Thoracic aorta (tissue), 2 donors: ENCODE results near the gene ENG. TPM values are rescaled to one million over a fixed set of nuclear protein-coding genes. Genes with fewer than 3 reads are reported as not detected.
A peak's percentile ranks its signal among the peaks of the same experiment; 100 is the strongest.

Experiments
- ATAC-seq: fragments of 150-250 bp; one replicate; pipeline ENCODE4 v1.8.0; 2017; ENCODE audit warnings: low read depth; ENCODE audit not compliant: insufficient number of reproducible peaks, low FRiP score
- DNase-seq: peaks from one replicate; pipeline ENCODE4 v3.0.0-alpha.2; 2020; ENCODE audit warnings: low spot score
- H3K27ac ChIP-seq, 2 donors: fragments of 200-600 bp; sonication (generic); 1 replicate in 1 of 2; 2 replicates in 1 of 2; pipeline ENCODE4 v1.5.1; 2016; ENCODE audit warnings: mild to moderate bottlenecking in 2 of 2, moderate library complexity in 2 of 2
- H3K27me3 ChIP-seq: fragments of 200-600 bp; sonication (generic); replicated peaks from 2 replicates; pipeline ENCODE4 v1.6.0; 2016; ENCODE audit warnings: mild to moderate bottlenecking; ENCODE audit not compliant: insufficient read depth
- H3K36me3 ChIP-seq: fragments of 200-600 bp; sonication (generic); one replicate; pipeline ENCODE4 v1.5.1; 2016
- H3K4me1 ChIP-seq, 2 donors: fragments of 200-600 bp; sonication (generic); 1 replicate in 1 of 2; 2 replicates in 1 of 2; pipeline versions ENCODE4 v1.5.1 to v1.6.0; 2016; ENCODE audit warnings: low read depth in 2 of 2, mild to moderate bottlenecking in 1 of 2; ENCODE audit not compliant: control insufficient read depth in 1 of 2
- H3K4me3 ChIP-seq: fragments of 200-600 bp; sonication (generic); 2 replicates; pipeline ENCODE4 v1.5.1; 2016; ENCODE audit warnings: mild to moderate bottlenecking
- H3K9me3 ChIP-seq: fragments of 200-600 bp; sonication (generic); 2 replicates; pipeline ENCODE4 v1.5.1; 2016
- total RNA-seq, 2 donors: library from RNA; depleted of rRNA; stranded (reverse); fragments of >200 nt; gene quantifications; one replicate each; pipeline versions ENCODE4 v1.1.0 to v1.2.3, GENCODE V29; 2016
- TF ChIP-seq, protein P1 (sequence below): fragments of 200-600 bp; sonication (generic); IDR thresholded peaks from one replicate; pipeline ENCODE4 v1.5.1; 2019; ENCODE audit warnings: antibody characterized with exemption

ENG gene
- total RNA-seq, 2 donors from 2014 or later = 239 to 268 TPM

DNA sequence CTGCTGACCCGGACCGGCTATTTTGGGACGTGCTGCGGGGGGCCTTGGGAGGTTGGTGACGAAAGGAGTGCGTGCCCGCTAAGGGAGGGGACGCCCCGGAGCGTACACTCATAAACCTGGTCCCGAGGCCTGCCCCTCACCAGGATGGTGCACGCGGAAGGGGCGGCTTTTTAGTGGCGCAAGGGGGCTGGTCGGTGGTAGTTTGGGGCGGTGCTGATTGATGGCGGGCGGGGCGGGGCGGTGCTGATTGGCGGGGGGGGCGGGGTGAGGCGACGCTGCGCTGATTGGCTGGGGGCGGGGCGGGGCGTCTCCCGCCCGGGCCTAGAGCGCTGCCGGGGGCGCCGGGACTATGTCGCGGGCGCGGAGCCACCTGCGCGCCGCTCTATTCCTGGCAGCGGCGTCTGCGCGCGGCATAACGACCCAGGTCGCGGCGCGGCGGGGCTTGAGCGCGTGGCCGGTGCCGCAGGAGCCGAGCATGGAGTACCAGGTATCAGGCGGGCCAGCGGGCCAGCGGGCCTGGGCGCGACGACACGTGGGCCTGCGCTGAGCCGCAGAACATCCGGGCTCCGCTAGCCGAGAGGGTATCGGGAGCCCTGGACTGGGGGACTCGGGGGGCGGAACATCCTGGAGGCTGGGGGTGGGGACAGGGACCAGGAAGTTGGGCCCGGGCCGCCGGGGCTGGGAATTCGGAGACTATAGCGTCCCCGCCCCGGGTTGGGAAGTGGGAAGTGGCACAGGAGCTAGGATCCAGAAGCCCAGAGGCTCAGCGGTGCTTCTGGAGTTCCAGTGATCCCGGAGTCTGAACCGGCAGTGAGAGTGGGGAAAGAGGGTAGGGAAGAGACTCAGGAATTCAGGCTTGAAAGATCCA, 51.6 kb downstream of the ENG start, which contains the start of gene FPGS:
TSS of gene FPGS (plus strand) at position 307 of the 868 bp plus-strand sequence. CDS start at position 350, 43 bp downstream.
- peaks cover 23 to 37% of the 10 kb centered on the region in 2 donors for H3K4me1 ChIP-seq
- no peaks in the 10 kb centered on the region for H3K27me3 ChIP-seq
- peak within 1 kb of the TSS; percentile 95 for H3K4me3 ChIP-seq
- DNase-seq (peak; percentile 83), ATAC-seq (peak; percentile 49)
- H3K27ac ChIP-seq = peak within 1 kb of the TSS; percentile 97 to 99
- H3K36me3 ChIP-seq = peaks cover 19% of the 10 kb centered on the region
- H3K9me3 ChIP-seq = no peaks in the 10 kb centered on the region
- TF ChIP-seq, protein P1, sequence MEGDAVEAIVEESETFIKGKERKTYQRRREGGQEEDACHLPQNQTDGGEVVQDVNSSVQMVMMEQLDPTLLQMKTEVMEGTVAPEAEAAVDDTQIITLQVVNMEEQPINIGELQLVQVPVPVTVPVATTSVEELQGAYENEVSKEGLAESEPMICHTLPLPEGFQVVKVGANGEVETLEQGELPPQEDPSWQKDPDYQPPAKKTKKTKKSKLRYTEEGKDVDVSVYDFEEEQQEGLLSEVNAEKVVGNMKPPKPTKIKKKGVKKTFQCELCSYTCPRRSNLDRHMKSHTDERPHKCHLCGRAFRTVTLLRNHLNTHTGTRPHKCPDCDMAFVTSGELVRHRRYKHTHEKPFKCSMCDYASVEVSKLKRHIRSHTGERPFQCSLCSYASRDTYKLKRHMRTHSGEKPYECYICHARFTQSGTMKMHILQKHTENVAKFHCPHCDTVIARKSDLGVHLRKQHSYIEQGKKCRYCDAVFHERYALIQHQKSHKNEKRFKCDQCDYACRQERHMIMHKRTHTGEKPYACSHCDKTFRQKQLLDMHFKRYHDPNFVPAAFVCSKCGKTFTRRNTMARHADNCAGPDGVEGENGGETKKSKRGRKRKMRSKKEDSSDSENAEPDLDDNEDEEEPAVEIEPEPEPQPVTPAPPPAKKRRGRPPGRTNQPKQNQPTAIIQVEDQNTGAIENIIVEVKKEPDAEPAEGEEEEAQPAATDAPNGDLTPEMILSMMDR = no peak

DNA sequence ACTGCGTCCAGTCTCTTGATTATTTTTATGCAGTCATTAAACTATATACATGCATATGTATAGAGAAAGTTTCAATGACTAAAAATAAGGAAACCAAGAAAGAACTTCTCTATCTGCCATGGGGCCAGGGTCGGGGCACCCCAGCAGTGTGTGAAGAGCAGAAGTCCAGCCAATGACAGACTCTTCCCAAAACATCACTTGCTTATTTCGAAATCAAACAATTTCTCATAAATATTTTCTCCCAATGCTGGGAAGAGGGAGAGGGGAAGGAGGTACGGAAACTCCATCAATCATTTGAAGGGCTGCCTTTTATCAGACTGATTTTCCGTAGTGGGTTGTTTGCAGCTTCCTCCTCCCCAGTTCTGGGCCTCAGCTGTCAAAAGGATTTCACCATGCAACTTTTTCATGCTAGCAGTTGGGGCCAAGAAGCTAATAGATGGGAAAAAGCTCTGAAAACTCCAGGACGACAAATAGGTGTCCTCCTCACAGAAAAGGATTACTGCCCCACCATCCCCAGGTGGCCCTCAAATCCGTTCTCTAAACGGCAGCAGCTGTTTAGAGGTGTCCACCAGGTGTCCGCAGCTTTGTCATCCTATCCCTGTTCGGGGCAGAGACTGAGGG, 52.4 kb downstream of the ENG start:
- Histone ChIP-seq H3K9me3 (no peaks in the 10 kb centered on the region), H3K27me3 (no peaks in the 10 kb centered on the region), H3K4me1 (peaks cover 23 to 37% of the 10 kb centered on the region in 2 donors), H3K4me3 (peak overlapping the region; percentile 95), H3K36me3 (peaks cover 11% of the 10 kb centered on the region), H3K27ac (peak overlapping the region; percentile 78 to 99)
- ATAC-seq (no peak), DNase-seq (no peak)
- TF ChIP-seq, protein P1 = peak; percentile 16

DNA sequence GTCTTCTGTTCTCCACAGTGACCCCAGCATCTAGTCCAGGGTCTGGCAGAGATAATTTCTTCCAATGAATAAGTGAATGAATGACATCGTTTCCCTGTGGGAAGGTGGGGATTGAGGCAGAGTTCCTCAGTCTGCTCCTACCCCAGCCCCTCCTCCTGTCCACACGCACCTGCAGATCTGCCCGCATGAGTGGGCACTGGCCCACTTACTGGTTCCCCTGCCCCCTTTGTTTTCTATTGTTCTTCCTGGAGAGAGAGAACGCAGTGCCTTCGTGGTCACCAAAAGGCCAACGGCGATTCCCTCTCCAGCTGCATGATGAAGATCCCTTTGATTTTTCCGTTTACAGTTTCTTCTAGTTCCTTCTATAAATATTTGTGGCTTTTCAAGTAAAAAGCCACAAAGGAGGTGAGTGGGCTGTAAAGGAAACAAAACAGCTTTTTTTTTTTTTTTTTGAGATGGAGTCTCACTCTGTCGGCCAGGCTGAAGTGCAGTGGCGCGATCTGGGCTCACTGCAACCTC, 57.5 kb downstream of the ENG start:
- peaks cover 12% of the 10 kb centered on the region for H3K36me3 ChIP-seq
- TF ChIP-seq, protein P1 = no peak
- no peak for ATAC-seq
- DNase-seq = no peak
- no peak overlapping the region for H3K27ac ChIP-seq
- no peaks in the 10 kb centered on the region for H3K9me3 ChIP-seq
- peaks cover 13 to 31% of the 10 kb centered on the region in 2 donors for H3K4me1 ChIP-seq
- no peaks in the 10 kb centered on the region for H3K27me3 ChIP-seq
- H3K4me3 ChIP-seq = no peak overlapping the region

DNA sequence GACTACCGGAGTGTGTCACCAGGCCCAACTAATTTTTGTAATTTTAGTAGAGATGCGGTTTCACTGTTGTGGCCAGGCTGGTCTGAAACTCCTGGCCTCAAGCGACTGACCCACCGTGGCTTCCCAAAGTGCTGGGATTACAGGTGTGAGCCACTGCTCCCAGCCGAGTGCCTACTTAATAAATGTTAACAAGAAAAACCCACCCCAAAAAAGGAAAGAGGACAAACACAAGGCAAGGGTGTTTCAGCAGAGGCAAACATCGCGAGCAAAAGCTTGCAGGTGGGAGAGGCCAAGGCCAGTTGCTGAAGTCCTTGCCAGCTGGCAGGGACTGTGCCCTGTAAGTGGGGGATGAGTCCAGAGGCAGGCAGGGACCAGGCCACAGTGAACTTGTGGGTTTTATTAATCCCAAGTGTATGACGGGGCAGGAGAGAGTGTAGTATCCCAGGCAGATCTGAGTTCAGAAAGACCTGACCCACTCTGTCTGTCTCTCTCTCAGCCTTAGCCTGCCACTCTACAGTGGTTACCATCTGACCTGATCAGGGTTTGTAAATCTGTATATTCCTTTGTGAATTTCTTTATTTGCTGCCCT, 58.1 kb downstream of the ENG start:
- no peak for ATAC-seq
- no peaks in the 10 kb centered on the region for H3K9me3 ChIP-seq
- peaks cover 12 to 25% of the 10 kb centered on the region in 2 donors for H3K4me1 ChIP-seq
- TF ChIP-seq, protein P1 = no peak
- no peak for DNase-seq
- no peak overlapping the region for H3K4me3 ChIP-seq
- H3K27me3 ChIP-seq = no peaks in the 10 kb centered on the region
- no peak overlapping the region for H3K27ac ChIP-seq
- H3K36me3 ChIP-seq = peaks cover 18% of the 10 kb centered on the region
